ACC112 (cell line): ENCODE results near the gene DPYSL3.

ENCODE experiments used
- H2AFZ ChIP-seq: fragments of 200-600 bp; sonication (generic); one replicate; pipeline ENCODE4 v1.6.0; 2017; ENCODE audit warnings: antibody characterized with exemption, low read length; ENCODE audit not compliant: unreplicated experiment
- H3K27ac ChIP-seq: fragments of 200-600 bp; sonication (generic); 2 replicates; pipeline ENCODE4 v1.5.1; 2014; ENCODE audit warnings: low read depth, mild to moderate bottlenecking, antibody characterized with exemption, low read length, moderate library complexity
- H3K27me3 ChIP-seq: fragments of 200-600 bp; sonication (generic); 2 replicates; pipeline ENCODE4 v1.6.1; 2014; ENCODE audit warnings: mild to moderate bottlenecking, antibody characterized with exemption, low read length, moderate library complexity, mixed read lengths; ENCODE audit not compliant: insufficient read depth
- H3K36me3 ChIP-seq: fragments of 200-600 bp; sonication (generic); 2 replicates; pipeline ENCODE4 v1.6.1; 2016; ENCODE audit warnings: mild to moderate bottlenecking, antibody characterized with exemption, low read length, moderate library complexity, mixed read lengths; ENCODE audit not compliant: insufficient read depth
- H3K4me1 ChIP-seq: fragments of 200-600 bp; sonication (generic); one replicate; pipeline ENCODE4 v1.6.1; 2016; ENCODE audit warnings: low read length, mixed read lengths; ENCODE audit not compliant: insufficient read depth, unreplicated experiment, control insufficient read depth
- H3K4me3 ChIP-seq: fragments of 200-600 bp; sonication (generic); 2 replicates; pipeline ENCODE4 v1.5.1; 2014; ENCODE audit warnings: mild to moderate bottlenecking, low read depth, low read length
- H3K79me2 ChIP-seq: fragments of 200-600 bp; sonication (generic); one replicate; pipeline ENCODE4 v1.6.0; 2016; ENCODE audit warnings: low read length; ENCODE audit not compliant: control insufficient read depth, unreplicated experiment, insufficient read depth

Gene DPYSL3

GRCh38 chr5:147485046-147485445 lies 24.8 kb downstream of the DPYSL3 start:
- H2AFZ ChIP-seq = peak overlapping the region; percentile 7
- H3K79me2 ChIP-seq = no peaks in the 10 kb centered on the region
- H3K4me3 ChIP-seq = peak overlapping the region; percentile 4; the same call in 1 of the 2 replicates
- H3K27ac ChIP-seq = peak overlapping the region; percentile 88
- H3K27me3 ChIP-seq = no peaks in the 10 kb centered on the region
- H3K4me1 ChIP-seq = peaks cover 36% of the 10 kb centered on the region
- no peaks in the 10 kb centered on the region for H3K36me3 ChIP-seq

DNA sequence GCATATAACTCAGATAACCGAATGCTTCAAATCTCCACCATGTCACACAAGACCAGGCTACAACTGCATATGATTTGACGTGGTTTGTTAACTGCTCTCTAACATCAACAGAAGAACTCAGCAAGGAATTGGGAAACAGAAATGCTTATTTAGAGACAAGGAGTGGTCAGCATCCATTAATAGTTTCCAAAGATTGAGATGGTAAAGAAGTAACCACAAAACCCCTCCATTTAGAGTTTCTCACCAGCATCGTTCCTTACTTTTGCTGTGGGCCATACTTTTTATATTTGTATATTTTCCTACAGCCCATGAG lies 25.2 kb downstream of the DPYSL3 start:
- H3K4me1 ChIP-seq = peaks cover 36% of the 10 kb centered on the region
- peak overlapping the region; percentile 4; the same call in 1 of the 2 replicates for H3K4me3 ChIP-seq
- no peaks in the 10 kb centered on the region for H3K79me2 ChIP-seq
- H3K27ac ChIP-seq = peak overlapping the region; percentile 88
- no peaks in the 10 kb centered on the region for H3K36me3 ChIP-seq
- peak overlapping the region; percentile 7 for H2AFZ ChIP-seq
- no peaks in the 10 kb centered on the region for H3K27me3 ChIP-seq

- Histone ChIP-seq H3K27ac (peak overlapping the region; percentile 88), H2AFZ (no peak overlapping the region), H3K79me2 (no peaks in the 10 kb centered on the region), H3K4me3 (0 out of 2 replicates have a peak overlapping the region, but pooled peaks have one; percentile 4), H3K27me3 (no peaks in the 10 kb centered on the region), H3K4me1 (peaks cover 36% of the 10 kb centered on the region), H3K36me3 (no peaks in the 10 kb centered on the region)
These were observed 25.7 kb downstream of the DPYSL3 start for GRCh38 chr5:147483961-147484707.

DNA sequence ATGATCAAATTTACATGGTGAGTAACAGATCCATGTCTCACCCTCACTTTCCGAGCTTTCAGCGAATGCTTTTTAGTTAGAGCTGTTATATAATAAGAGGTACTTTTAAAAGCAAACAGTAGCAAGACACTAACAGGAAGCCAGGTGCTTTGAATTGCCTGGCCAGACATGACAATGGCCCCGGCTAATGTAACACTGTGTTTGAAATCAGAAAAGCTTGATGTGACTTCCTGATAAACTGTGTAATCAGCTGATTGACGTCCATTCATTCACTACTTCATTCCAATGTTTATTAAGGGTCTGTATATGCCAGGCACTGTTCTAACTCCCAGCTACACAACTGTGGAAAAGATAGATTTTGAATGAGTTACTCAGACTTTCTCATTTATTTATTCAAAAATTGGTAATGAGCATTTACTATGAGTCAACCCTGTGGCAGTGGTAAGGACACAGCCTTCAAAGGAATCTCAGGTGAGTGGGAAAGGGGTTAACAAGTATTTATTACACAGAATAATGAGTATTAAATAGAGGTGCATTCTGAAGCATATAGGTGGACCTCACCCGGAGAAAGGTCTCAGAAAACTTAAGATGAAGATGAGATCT lies 26.6 kb downstream of the DPYSL3 start:
- no peaks in the 10 kb centered on the region for H3K79me2 ChIP-seq
- H3K27ac ChIP-seq = peak overlapping the region; percentile 88
- no peaks in the 10 kb centered on the region for H3K36me3 ChIP-seq
- H3K4me3 ChIP-seq = no peak overlapping the region
- H3K27me3 ChIP-seq = no peaks in the 10 kb centered on the region
- no peak overlapping the region for H2AFZ ChIP-seq
- peaks cover 36% of the 10 kb centered on the region for H3K4me1 ChIP-seq

DNA sequence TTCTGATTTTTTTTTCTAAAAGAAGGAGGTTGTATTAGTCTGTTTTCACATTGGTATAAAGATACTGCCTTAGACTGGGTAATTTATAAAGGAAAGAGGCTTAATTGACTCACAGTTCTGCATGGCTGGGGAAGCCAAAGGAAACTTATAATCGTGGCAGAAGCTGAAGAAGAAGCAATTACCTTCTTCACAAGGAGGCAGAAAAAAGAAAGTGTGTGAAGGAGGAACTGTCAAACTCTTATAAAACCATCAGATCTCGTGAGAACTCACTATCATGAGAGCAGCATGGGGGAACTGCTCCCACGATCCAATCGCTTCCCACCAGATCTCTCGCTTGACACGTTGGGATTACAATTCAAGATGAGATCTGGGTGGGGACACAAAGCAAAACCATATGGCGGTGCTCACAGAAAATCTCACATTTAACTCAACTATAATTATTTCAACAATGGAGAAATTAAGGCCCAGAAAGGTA lies 27.1 kb downstream of the DPYSL3 start:
- H2AFZ ChIP-seq = no peak overlapping the region
- peak overlapping the region; percentile 63; the same call in 1 of the 2 replicates for H3K27ac ChIP-seq

GRCh38 chr5:147481874-147482705 lies 27.8 kb downstream of the DPYSL3 start:
- Histone ChIP-seq H3K4me3 (no peak overlapping the region), H3K27ac (peak overlapping the region; percentile 63), H2AFZ (no peak overlapping the region), H3K79me2 (no peaks in the 10 kb centered on the region), H3K36me3 (no peaks in the 10 kb centered on the region), H3K4me1 (peaks cover 36% of the 10 kb centered on the region), H3K27me3 (no peaks in the 10 kb centered on the region)

More for the DNA sequence above, 27.1 kb downstream of the DPYSL3 start:
- Histone ChIP-seq H3K4me3 (no peak overlapping the region), H3K27me3 (no peaks in the 10 kb centered on the region), H3K79me2 (no peaks in the 10 kb centered on the region), H3K36me3 (no peaks in the 10 kb centered on the region), H3K4me1 (peaks cover 36% of the 10 kb centered on the region)

DNA sequence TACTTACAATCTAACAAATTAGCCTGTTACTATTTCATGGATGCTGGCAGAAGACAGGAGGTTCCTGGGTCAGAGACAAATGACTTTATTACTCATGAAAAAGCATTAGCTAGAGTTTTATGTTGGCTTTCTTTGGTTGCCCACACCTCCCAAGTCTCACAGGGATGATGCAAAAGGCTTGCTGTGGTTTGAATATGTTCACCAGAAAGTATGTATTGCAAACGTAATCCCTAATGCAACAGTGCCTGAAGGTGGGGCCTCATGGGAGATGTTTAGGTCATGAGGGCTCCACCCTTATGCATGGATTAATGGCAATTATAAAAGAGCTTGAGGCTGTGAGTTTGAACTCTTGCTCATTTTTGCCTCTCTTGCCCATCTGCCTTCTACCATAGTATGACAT lies 28.5 kb downstream of the DPYSL3 start:
- H3K27ac ChIP-seq = peak overlapping the region; percentile 63; the same call in 1 of the 2 replicates
- no peaks in the 10 kb centered on the region for H3K36me3 ChIP-seq
- no peaks in the 10 kb centered on the region for H3K27me3 ChIP-seq
- H3K79me2 ChIP-seq = no peaks in the 10 kb centered on the region
- H3K4me3 ChIP-seq = no peak overlapping the region
- H3K4me1 ChIP-seq = peaks cover 36% of the 10 kb centered on the region
- H2AFZ ChIP-seq = no peak overlapping the region

GRCh38 chr5:147479949-147480348 lies 29.9 kb downstream of the DPYSL3 start:
- Histone ChIP-seq H3K4me1 (peaks cover 32% of the 10 kb centered on the region), H3K79me2 (no peaks in the 10 kb centered on the region), H2AFZ (no peak overlapping the region), H3K27ac (no peak overlapping the region), H3K36me3 (no peaks in the 10 kb centered on the region), H3K27me3 (no peaks in the 10 kb centered on the region), H3K4me3 (no peak overlapping the region)

GRCh38 chr5:147479444-147479843 lies 30.4 kb downstream of the DPYSL3 start:
- no peak overlapping the region for H2AFZ ChIP-seq
- H3K27me3 ChIP-seq = no peaks in the 10 kb centered on the region
- no peak overlapping the region for H3K4me3 ChIP-seq
- no peak overlapping the region for H3K27ac ChIP-seq
- peaks cover 27% of the 10 kb centered on the region for H3K4me1 ChIP-seq
- H3K79me2 ChIP-seq = no peaks in the 10 kb centered on the region
- no peaks in the 10 kb centered on the region for H3K36me3 ChIP-seq

GRCh38 chr5:147474140-147474539 lies 35.7 kb downstream of the DPYSL3 start:
- no peak overlapping the region for H2AFZ ChIP-seq
- no peaks in the 10 kb centered on the region for H3K36me3 ChIP-seq
- H3K4me3 ChIP-seq = no peak overlapping the region
- H3K4me1 ChIP-seq = no peaks in the 10 kb centered on the region
- H3K27me3 ChIP-seq = no peaks in the 10 kb centered on the region
- H3K79me2 ChIP-seq = no peaks in the 10 kb centered on the region
- H3K27ac ChIP-seq = no peak overlapping the region
